ENCODE measurements around the gene MIF. TPM values are rescaled to one million over a fixed set of nuclear protein-coding genes. Genes with fewer than 3 reads are reported as not detected.

The MIF gene
- total RNA-seq, 4 donors from 2014 or later, result 58.8 to 202 (median 128) TPM

- TF ChIP-seq CTCF (IDR thresholded peaks at IDR 0.05; ENCODE audit: low read depth), result no peak
These were observed 4.1 kb downstream of the MIF start for GRCh38 chr22:23898006-23898974.

- TF ChIP-seq CTCF (IDR thresholded peaks at IDR 0.05; ENCODE audit: low read depth), result no peak
These were observed 5.0 kb downstream of the MIF start for GRCh38 chr22:23899042-23899745.

GRCh38 chr22:23901600-23901999, 7.4 kb downstream of the MIF start:
- no peak for TF ChIP-seq CTCF (IDR thresholded peaks at IDR 0.05; ENCODE audit: low read depth)

DNA sequence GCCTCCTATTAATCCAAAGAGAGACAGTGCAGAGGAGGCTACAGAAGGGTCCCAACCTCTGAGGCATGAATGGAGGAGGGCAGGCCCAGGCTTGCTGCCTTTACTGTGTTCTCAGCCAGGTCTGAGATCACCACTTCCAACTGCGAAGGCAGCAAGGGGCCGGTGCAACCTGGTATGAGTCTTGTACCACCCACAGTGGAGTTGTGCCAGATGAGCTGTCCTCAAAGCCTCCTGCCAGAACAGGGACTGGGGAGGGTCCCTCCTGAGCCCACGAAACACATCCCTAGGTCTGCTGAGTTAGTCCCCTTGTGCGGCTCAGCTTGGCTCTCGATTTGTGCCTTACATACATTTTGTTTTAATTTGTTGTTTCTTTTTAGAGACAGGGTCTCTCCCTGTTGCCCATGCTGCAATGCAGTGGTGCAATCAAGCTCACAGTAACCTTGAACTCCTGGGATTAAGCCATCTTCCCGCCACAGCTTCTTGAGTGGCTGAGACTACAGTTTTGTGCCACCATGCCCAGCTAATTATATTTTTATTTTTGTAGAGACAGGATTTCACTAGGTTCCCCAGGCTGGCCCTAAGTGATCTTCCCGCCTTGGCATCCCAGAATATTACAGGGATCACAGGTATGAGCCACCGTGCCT, 9.3 kb downstream of the MIF start:
- no peak for TF ChIP-seq CTCF (IDR thresholded peaks at IDR 0.05; ENCODE audit: low read depth)

DNA sequence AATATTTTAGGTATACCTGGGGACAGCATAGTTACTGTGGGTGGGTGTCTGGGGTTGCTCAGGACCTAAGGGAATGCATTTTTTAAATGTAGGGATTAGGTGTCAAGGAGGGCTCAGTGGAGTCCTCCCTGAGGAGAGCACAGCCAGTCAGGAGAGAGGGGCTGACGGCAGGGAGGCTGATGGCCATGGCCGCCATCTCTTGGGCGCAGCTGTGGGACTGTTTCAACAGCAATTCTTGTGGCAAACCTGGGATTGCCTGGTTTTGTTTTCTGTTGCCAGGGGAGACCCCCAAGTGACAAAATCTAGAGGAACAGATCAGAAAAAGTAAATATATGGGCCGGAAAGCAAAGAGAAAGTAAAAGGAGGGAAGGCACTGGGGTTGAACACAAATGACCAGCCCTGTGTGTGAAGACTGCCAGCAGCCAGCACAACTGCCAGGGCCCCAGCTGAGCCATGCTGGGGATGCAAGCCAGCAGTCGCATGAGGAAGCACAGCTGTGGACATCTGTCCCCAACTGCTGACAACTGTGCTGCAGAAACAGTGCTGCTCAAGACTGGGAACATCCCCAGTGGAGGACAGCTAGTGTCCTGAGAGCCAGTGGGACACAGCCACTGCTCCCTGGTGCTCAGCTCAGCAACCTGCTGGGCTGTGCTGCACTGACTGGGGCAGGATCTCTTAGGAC, 10.5 kb downstream of the MIF start:
- TF ChIP-seq CTCF (IDR thresholded peaks at IDR 0.05; ENCODE audit: low read depth), result no peak

DNA sequence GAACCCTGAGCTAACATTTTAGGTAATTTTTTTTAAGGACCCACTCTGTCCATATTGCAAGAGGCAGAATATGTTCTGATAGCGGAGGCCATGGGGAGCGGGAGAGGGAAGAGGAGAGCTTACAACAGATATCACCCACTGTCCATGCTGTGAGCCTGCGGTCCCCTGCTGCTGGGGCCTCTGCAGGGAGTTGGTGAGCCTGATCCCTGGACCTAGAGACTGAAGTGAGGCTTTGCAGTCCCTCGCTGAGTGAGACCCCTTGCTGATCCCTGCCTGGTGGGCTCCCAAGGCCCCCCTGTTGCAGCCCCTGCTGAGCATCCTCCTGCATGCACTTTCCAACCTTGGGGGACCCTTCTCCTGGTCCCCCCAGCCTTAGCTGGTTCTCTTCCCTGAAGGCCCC, 12.5 kb downstream of the MIF start:
- no peak for TF ChIP-seq CTCF (IDR thresholded peaks at IDR 0.05; ENCODE audit: low read depth)

Data from subcutaneous adipose tissue (tissue), 4 donors.